Stimulated activated CD8-positive, alpha-beta memory T cell treated with anti-CD3 and anti-CD28 coated beads, Interleukin-15, amount 100 ng/mL, for 24 hours (primary cell): ENCODE results near the gene PPP4R3A.
A peak's percentile ranks its signal among the peaks of the same experiment; 100 is the strongest.
"Not testable (repeated sequence)": the region's sequence is repeated elsewhere in the genome, so short reads cannot be mapped to it uniquely, and the experiment has no call there.

Experiments used
- DNase-seq: peaks from one replicate; pipeline ENCODE4 v3.0.0-alpha.2; 2020; ENCODE audit warnings: low read depth

Gene PPP4R3A

DNA sequence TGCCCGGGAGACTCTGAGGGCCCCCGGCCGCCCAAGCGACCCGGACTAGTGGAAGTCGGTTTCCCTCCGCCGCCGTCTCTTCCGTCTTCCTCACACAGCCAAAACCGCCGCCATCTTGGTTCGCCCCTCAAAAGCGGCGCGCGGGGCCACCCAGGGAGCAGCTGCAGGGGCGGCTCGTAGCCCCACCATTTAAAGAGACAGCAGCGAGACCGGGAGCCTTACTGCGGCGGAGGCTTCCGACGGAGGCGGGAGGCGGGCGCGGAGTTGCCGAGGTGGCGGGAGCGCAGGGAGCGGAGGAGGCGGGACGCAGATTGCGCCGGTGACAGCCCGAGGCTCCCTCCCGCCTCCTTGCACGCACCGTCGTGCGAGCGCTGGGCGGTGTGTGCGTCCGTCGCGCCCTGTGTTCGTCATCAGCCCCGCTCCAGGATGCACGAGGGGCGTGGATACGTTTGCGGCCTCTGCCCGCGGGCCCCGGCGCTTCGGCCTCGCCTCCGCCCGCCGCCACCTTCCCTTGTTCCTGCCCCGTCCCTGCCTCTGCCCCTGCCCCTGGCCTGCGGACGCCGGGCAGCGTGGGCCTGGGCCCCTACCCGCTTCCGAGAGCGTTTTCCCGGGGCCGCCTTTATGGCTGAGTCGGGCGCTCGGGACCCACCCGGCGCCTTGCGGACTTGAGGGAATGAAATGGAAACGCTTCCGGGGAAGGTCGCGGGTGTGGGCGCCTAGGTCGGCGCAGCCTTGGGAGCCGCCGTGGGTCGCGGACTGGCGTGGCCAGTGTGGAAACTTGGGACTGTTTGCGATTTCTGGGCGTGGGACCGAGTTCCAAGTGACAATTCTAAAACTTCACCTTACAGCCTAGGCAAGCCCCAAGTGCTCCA, at the start of gene PPP4R3A:
TSS of gene PPP4R3A (minus strand) at position 140 of the 872 bp plus-strand sequence. CDS start 663 bp downstream, outside the sequence.
- peak; percentile 84 for DNase-seq

DNA sequence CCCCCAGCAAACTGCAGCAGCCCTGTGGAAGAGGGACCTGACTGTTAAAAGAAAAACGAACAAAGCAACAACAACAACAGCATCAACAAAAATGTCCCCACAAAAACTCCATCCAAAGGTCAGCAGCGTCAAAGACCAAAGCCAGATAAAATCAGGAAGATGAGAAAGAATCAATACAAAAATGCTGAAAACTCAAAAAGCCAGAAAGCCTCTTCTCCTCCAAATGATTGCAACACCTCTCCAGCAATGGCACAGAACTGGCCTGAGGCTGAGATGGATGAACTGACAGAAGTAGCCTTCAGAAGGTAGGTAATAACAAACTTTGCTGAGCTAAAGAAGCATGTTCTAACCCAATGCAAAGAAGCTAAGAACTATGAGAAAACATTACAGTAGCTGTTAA, 45.4 kb upstream of the PPP4R3A start:
- no peak for DNase-seq

DNA sequence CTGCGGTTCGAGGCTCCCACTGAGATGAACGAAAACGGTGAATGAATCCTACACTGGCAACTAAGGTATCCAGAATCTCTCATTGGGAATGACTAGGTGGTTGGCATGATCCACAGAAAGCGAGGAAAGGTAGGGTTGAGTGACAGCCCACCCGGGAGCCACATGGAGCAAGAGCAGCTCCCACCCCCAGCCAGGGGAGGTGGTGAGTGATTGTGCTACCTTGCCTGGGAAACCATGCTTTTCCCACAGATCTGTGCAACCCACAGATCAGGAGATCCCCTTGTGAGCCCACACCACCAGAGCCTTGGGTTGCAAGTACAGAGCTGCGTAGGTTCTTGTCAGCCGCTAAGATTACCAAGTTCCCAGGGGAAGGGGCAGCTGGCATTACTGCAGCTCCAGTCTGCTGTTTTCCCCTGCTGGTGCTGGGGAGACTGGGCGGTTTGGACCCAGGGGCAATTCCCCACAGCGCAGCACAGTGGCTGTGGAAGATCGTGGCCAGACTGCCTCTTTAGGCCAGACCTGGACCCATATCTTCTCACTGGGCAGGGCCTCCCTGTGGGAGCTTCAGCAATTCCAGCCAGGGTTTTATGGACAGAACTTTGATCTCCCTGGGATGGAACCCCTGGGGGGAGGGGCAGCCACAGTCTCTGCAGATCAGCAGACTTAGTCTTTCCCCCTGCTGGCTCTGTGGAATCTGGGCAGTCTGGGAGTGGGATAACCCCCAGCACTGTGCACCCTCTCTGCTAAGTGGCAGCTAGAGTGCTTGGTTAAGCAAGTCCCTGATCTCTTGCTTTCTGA, 44.6 kb upstream of the PPP4R3A start:
- DNase-seq = no peak

DNA sequence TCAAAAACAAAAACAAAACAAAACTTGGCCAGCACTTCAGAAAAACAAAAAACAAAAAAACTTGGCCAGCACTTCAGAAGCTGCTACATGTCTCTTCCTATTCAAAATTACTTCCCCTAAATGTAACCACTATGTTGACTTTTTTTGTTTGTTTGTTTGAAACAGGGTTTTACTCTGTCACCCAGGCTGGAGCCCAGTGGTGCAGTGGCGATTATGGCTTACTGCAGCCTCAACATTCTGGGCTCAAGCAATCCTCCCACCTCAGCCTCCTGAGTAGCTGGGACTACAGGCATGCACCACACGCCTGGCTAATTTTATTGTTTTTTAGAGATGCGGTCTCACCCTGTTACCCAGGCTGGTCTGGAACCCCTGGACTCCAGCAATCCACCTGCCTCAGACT, 38.0 kb upstream of the PPP4R3A start:
- no peak for DNase-seq

DNA sequence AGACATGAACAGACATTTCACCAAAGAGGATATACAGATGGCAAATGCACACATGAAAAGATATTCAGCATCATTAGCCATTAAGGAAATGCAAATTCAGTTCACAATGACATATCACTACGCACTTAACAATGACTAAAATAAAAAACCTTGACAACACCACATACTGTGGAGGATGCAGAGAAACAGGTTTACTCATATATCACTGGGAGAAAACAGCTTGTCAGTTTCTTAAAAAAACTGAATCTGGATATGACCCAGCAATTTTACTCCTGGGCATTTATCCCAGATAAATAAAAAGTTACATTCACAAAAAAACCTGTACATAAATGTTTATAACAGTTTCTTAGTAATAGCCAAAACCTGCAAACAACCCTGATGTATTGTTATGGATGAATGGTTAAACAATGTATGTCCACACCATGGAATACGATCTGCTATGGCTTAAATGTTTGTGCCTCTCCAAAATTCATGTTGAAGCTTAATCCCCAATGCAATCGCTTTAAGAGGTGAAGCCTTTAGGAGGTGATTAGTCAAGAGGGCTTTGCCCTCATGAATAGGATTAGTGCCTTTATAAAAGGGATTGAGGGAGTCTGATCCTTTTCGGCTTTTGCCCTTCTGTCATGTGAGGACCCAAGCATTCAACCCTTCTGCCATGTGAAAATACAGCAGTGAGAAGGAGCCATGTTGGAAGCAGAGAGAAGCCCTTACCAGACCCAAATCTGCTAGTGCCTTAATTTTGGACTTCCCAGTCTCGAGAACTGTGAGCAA, 36.0 kb upstream of the PPP4R3A start:
- DNase-seq = no peak

DNA sequence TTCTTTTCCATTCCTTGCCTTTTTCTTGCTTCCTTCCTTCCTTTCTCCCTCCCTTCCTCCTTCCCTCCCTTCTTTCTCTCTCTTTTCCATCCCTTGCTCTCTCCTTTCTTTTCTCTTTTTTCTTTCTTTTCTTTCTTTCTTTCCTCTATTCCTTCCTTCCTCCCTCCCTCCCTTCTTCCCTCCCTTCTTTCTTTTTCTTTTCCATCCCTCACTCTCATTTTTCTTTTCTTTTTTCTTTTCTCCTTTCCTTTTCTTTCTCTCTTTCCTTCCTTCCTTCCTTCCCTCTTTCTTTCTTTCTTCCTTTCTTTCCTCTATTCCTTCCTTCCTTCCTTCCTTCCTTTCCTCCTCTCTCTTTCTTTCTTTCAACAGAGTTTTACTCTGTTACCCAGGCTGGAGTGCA, 35.1 kb upstream of the PPP4R3A start:
- DNase-seq = no peak

DNA sequence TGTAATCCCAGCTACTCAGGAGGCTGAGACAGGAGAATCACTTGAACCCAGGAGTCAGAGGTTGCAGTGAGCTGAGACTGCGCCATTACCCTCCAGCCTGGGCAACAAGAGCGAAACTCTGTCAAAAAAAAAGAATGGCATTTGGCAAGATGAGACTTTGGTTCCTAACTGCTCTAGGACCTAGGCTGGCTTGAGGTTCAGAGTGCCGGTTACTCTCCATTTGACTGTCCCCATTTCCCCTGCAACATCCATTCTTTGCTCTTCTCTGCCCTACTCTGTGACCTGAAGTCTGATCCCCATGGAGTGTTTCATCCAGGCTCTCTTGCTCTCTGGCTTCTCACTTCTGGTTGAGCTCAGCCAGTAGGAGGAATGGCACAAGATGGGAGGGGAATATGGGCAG, 26.2 kb upstream of the PPP4R3A start:
- no peak for DNase-seq

DNA sequence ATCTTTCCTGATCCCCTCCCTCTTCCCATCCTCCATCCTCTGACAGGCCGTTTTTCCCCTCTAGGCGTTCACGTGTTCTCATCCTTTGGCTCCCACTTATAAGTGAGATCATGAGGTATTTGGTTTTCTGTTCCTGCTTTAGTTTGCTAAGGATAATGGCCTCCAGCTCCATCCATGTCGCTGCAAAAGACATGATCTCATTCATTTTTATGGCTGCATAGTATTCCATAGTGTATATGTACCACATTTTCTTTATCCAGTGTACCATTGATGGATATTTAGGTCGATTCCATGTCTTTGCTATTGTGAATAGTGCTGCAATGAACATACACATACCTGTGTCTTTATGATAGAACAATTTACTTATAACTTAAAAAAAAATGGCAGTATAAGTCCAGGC, 23.9 kb upstream of the PPP4R3A start:
- DNase-seq = not testable (repeated sequence)

DNA sequence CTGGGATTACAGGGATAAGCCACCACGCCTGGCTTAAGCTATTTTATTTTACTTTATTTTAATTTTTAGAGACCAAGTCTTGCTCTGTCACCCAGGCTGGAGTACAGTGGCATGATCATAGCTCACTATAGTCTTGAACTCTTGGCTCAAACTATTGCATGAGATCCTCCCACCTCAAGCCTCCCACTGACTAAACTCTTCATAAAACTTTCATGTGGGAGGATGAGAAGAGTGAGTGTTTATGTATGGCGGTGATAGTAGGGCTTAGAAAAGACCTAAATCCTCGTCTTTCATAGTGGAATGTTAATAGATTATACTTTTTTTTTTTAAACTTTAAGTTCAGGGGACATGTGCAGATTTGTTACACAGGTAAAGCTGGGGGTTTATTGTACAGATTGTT, 23.5 kb upstream of the PPP4R3A start:
- DNase-seq = no peak

DNA sequence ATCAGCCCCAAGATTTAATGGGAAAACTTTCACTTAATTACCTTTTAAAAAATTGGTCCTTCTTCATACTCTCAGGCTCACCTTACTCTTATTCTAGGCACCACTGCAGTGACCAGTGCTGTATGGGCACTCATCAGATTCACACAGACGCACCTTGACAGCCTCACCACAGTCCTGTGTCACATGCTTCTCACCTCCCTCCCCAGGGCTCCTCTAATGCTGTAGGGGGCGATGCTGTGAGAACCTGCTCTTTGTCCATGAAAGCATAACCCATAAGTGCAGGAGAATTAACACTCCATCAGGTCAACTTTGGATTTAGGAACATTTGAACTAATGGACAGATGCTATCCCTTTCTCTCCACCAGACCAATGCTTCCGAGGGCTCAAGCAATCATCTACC, 13.9 kb upstream of the PPP4R3A start:
- DNase-seq = no peak

DNA sequence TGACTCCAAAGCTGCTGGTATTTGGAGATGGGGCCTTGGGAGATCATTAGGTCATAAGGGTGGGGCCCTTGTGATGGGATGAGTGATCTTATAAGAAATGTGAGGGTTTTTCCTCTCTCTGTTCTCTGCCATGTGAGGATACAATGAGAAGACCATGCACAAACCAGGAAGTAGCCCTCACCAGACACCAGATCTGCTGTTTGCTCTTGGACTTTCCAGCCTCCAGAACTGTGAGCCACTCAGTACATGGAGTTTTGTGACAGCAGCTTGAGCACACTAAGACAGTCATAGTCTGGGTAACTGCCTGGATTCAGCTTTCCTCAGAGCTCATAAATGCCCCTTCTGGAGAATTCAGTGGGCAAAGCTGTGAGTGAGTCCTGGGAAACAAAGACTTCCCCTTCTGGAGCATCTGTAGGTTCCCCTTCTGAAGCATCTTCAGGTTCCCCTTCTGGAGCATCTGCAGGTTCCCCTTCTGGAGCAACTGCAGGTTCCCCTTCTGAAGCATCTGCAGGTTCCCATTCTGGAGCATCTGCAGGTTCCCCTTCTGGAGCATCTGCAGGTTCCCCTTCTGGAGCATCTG, 11.0 kb upstream of the PPP4R3A start:
- DNase-seq = no peak

DNA sequence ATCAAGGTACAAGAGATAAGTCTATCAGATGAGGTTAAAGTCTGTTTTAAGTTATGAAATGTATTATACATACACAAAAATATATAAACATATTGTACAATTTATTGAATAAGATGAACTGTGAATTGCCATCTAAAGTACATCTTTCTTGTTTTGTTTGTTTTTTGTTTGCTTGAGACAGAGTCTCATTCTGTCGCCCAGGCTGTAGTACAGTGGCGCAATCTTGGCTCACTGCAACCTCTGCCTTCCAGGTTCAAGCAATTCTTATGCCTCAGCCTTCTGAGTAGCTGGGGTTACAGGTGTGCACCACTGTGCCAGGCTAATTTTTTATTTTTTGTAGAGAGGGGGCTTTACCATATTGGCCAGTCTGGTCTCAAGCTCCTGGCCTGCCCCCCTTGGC, 10.0 kb upstream of the PPP4R3A start:
- DNase-seq = no peak

DNA sequence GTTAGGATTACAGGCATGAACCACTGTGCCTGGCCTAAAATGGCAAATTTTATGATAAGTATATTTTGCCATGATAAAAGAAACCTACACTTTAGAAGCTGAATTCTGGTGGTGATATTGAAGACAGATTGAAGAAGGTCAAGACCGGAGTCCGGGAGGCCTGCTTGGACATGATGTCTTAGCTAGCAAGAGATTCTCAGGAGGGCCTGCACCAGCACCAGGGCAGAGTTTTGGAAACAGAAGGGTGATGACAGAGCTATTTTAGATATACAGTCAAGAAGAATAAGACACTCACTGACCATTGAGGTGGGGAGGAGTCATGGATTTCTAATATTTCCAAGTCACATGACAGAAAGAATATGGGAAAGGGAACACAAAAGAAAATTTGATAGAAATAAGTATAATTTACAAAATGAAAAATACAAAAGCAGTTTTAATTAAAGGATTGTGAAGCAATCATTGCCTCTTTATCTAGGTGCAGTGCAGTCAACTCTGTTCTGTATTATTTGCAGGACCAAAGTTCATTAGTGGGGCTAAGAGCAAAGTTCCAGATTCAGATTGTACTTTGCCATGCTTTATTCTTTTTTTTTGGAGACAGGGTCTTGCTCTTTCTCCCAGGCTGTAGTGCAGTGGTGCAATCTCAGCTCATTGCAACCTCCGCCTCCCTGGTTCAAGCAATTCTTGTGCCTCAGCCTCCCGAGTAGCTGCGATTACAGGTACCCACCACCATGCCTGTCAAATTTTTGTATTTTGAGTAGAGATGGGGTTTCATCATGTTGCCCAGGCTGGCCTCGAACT, 9.3 kb upstream of the PPP4R3A start:
- DNase-seq = no peak

DNA sequence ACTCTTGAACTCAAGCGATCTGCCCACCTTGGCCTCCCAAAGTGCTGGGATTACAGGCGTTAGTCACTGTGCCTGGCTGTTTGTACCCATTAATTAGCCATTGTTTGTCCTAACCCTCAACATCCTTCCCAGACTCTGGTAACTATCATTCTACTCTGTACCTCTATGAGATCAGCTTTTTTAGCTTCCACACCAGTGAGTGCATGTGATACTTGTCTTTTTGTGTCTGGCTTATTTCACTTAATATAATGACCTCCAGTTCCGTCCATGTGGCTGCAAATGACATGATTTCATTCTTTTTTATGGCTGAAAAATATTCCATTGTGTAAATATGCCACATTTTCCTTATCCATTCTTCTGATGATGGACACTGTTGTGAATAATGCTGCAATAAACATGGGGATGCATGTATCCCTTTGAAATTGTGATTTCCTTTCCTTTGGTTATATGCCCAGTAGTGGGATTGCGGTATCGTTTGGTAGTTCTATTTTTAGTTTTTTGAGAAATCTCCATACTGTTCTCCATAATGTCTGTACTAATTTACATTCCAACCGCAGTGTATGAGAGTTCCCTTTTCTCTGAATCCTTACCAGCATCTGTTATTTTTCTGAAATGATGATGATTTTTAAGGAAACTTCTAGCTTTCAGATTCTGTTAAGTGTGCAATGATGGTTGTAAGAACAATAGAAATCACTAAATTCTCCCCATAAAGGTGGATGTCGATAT, 6.7 kb upstream of the PPP4R3A start:
- DNase-seq = no peak

DNA sequence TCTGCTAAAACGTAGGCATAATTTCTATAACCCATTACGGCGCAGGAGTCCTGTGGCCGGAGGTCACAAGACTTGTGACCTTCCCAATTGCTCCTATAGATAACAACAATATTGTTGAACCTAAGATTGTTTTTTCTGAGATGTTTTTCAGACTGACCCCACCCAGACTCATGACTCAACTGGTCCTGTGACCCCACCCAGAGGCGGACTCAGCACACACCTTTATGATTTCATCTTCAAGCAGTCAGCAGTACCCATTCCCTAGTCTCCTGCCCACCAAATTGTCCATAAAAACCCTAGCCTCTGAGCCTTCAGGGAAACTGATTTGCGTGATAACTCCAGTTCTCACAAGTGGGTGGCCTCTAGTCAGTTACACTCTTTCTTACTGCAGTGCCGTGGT, 5.9 kb upstream of the PPP4R3A start:
- no peak for DNase-seq

DNA sequence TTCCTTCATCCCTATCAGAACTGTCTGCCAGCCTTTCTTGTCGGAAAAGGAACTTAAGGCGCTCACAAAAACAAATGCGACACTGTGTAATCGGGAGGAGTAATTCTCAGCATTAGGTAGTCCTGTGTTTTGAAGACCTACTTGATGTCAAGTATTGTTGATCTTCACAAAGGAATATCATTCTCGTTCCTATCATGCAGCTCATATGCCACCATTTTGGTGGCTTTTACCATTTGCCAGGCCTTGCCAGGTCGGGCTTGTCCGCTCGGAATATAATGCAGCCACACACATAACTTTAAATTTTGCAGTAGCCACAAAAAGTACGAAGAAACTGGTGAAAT, 903 bp upstream of the PPP4R3A start:
- DNase-seq = no peak

DNA sequence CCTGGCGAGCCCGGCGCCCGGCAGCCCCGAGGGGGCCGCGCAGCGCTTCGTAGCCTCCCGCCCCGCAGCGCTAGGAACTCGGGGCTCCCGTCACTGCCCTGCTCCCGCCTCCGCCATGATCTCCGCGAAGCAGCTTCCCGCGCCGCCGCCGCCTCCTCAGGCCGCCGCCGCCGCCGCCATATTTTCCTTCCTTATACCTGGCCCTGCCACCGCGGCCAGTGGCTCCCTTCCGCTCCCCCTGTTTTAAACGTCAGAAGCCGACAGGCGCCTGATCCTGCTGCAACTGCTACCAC, 286 bp downstream of the PPP4R3A start:
- no peak for DNase-seq

DNA sequence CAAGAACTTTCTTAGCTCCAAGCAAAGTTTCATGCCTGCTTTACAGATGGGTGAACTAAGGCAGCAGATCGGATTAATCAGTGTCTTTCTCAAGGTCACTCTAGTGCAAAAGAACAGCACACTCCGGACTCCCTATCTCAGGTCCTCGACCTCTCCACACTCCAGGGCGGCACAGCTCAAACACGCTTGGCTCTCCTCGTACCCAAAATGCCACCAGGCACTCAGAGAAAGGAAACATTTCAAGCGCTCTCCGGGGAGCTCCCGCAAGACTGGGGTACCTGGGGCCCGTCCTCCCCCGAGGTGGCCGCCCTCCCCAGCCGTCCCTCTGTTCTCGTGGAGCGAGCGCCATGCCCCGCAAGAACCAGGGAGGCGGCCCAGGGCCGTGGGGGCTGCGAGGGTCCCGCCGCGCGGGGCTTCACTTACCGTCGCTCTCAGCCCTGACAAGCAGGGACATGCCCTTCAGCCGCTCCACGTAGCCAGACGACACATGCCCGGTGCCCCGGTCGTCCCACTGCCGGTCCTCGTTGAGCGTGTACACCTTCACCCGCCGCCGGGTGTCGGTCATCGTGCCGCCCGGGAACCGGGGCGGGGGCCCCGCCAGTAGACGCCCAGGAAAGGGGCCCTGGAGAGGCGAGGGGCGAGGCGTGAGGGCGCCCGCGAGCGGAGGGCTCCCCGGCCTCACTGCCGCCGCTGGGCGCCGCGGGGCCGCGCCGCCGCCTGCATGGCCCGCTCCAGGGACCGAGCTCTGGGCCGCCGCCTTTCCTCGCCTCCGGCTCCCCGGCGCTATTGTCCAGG, 830 bp downstream of the PPP4R3A start:
- peak; percentile 11 for DNase-seq

DNA sequence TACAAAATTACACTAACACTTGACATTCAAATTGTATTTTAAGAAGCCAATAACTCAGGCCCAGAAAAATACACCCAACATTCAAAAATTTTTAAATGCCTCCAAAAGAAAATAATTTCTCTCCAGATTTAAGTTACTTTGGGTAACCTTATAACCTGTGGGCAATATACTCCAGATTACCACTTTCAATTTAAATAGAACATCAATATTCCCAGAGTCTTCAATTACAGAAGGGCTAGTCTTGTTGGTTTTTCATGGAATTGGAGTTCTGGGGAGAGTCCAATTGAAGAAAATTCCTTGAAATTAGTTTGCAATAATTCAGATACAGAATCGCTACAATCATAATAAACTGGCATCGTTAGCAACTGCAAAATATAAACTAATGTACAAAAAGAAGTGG, 2.0 kb downstream of the PPP4R3A start:
- no peak for DNase-seq

DNA sequence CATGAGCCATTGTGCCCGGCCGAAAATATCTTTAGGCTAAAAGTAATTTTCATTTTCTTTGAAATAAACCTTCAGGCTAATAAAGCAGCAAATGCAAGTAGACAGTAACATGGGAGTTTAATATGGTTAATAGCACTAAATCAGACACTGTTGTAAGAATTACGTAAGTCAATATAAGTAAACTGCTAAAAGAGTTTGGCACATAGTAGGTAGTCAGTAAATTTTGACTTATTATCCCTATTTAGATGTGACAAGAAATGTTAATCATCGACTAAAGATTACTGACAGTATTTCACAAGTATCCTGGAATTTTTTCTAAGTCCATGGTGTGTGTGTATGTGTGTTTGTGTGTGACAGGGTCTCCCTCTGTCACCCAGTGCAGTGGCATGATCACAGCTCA, 3.9 kb downstream of the PPP4R3A start:
- no peak for DNase-seq
